GM19467 (cell line): ENCODE measurements around the gene MMP7.

Source experiments
- ATAC-seq: cut with Tn5 transposase; IDR thresholded peaks from one replicate; pipeline ENCODE4 v1.9.1; 2021; ENCODE audit warnings: mild to moderate bottlenecking, moderate library complexity; ENCODE audit not compliant: unreplicated experiment

MMP7 gene

GRCh38 chr11:102530558-102530957 is at the start of gene MMP7:
TSS of gene MMP7 (minus strand) at chr11:102530747. CDS start at chr11:102530700, 47 bp downstream.
- no peak for ATAC-seq

DNA sequence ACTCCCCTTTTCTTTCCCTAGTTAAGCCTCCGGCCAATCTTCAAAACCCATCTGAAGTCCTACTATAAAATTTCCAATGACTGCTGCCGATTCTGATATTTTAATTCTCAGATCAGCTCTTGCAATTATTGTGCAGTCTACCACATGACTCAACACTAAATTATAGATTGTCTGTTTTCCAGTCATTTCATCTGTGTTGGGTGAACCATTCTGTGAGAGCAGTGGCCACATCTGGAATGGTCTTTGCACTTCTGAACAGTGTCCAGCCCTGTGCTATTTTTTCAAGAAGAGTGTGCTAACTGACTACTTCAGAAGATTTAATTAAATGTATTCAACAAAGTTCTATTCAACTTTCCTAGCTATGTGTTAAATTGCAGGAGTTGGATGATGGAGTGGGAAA is 47.2 kb upstream of the MMP7 start:
- no peak for ATAC-seq

GRCh38 chr11:102577182-102577581 is 46.6 kb upstream of the MMP7 start:
- ATAC-seq = peak; percentile 47

DNA sequence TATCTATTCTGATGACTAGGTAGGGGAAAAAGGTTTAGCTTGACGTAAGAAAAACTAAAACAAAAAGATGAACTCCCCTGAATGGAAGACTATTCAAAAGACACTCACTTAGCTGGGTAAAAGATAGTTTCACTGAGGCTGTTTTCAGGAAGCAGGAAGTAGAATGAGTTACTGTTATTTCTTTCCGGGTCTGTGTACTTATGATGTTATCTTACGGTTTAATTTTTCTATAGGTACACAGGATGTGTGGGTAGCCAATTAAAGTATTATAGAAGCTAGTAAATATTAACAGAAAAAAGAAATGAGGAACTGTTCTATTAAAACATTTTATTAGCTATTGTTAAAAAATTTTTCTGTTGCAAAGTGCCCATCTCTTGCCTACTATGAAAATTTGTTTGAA is 45.8 kb upstream of the MMP7 start:
- no peak for ATAC-seq

DNA sequence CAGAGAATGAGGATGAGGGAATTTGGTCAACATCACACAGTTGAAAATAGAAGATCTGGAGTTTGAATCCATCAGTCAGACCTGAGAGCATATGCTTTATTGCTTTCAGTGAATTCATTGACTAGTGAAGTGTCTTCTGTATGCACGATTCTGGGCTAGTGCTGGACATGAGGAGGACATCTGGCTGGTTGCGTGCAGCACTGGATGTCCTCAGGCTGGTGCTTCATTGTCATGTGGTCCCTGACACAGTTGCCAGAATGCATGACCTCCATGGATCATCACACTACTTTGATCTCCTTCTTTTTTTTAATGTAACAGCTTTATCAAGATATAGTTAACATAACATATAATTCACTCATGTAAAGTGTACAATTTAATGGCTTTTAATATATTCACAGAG is 44.5 kb upstream of the MMP7 start:
- no peak for ATAC-seq

- no peak for ATAC-seq
Observed at GRCh38 chr11:102573851-102574250, 43.3 kb upstream of the MMP7 start.

DNA sequence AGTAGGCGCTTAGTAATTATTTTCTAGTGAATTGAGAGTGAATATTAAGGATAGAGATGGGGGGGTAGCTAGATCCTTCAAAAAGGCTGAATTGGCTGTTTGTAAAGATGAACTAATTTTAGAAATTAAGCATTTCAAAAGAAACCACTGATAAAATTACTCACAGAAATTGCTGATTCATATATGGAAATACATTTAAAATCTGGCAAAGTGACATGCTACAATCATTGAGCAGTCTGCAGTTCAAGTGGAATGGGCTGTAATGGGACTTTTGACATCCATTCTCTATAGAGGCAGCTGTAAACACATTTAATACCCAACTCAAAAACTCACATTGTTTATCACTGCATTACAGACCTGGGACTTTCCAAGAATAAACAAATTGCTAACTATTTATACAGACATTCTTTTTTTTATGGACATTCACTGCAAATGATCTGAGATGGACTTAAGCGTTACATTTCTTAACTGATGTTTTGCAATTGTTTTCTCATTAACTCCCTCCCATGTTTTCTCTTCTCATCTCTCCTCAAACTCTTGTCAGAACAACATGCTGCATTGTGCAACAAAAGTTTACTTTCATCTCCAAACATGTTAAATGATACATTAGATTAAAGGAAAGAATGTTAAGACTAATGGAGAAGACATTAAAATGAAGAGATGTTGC is 42.1 kb upstream of the MMP7 start:
- ATAC-seq = no peak

- no peak for ATAC-seq
Observed at GRCh38 chr11:102568851-102569250, 38.3 kb upstream of the MMP7 start.

DNA sequence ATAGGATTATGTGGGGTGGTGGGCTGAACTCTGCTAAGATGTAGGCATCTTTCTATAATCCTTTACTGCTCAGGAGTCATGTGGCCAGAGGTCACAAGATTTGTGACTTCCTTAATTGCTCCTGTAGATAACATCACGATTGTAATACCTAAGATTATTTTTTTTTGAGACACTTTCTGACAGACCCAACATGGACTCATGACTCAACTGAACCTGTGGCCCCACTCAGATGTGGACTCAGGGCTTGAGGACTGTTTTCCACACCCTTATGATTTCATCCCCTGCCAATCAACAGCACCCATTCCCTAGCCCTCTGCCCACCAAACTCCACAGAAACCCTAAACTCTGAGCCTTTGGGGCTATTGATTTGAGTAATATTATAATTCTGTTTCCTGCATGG is 35.6 kb upstream of the MMP7 start:
- no peak for ATAC-seq

DNA sequence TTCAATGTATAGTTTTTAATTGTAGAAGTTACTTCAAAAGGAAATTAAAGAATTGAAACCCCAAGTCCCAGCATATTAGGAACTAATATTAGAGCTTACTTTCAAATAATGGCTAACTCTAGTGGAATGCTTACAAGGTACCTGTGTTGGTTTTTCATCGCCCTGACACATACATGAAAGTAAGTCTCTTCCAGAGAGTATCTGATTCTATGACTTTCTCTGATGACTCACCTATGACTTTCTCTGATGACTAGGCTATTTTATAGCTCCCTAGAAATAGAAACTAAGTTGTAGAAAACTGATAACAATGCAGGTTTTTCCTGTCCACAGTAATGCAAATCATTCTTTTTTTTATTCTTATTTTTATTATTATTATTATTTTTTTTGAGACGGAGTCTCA is 33.6 kb upstream of the MMP7 start:
- peak; percentile 51 for ATAC-seq

- ATAC-seq = no peak
Observed at GRCh38 chr11:102561636-102562035, 31.1 kb upstream of the MMP7 start.

DNA sequence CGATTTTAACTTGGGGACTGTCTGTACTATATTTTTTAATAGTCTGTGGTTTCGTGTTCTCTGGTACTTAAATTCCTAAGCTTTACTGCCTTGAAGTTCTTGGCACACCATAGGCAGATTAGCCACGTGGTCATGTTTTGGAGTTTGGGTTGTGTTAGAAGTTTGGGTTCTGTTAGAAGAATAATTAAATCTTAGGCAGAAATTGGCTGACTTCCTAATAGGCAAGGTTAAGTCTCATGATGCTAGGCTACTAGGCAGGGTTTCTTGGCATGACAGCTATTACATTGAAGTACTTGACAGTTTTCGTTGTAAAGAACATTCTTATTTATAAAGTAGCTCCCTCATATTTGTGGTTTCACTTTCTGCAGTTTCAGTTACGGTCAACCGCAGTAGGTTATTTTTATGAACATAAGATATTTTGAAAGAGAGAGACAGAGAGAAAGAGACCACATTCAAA is 30.0 kb upstream of the MMP7 start:
- ATAC-seq = peak; percentile 62

- peak; percentile 47 for ATAC-seq
Observed at GRCh38 chr11:102559839-102560238, 29.3 kb upstream of the MMP7 start.

- no peak for ATAC-seq
Observed at GRCh38 chr11:102555091-102555490, 24.5 kb upstream of the MMP7 start.

DNA sequence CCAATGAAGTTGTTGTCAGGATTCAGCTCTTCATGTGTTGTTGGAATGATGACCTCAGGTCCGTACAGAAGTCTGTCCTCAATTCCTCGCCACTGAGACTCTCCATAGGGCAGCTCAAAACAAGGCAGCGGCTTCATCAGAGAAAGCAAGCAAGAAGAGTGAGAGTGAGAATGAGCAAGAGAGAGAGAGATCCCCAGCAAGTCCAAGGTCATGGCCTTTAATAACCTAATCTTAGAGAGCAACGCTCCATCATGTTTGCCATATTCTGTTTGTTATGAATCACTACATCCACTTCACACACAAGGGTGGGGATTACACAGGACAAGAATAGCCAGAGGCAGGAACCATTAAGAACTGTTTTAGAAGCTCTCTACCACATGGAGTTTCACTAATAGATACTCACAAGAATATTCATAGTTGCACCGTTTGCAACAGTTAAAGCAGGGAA is 23.3 kb upstream of the MMP7 start:
- peak; percentile 57 for ATAC-seq

DNA sequence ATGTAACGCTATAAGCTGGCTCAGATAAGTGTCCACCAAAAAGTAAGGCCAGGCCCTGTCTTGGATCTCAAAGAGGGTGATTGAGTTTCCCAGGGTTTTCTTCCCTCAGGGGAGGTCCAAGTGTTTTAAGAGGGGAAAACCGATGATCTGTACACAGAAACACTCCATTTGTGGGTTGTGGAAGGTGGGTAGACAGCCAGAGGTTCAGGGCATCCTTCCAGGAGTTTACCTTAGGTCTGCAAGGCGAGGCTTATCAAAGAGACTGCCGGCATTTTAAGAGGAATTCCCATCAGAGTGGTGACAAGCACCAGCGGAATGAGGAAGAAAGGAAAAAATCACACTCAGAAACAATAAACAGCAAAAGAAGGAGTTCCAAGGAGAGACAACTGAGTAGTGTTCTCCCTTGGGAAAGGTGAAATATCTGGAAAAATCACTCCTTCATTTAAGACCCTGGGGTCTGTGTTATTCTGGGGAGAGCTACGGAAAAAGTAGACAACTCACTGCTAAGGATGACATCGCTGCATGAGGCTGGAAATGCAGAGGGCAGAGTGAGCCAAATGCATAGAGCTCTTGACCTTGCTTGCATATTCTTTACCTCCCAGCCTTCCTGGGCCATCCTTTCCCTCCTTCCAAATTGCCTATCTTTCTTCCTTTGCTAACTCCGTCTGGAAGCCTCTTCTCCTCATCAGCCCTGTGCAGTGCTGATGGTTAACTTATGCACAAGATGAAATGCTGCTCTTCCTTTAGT is 22.1 kb upstream of the MMP7 start:
- ATAC-seq = no peak

DNA sequence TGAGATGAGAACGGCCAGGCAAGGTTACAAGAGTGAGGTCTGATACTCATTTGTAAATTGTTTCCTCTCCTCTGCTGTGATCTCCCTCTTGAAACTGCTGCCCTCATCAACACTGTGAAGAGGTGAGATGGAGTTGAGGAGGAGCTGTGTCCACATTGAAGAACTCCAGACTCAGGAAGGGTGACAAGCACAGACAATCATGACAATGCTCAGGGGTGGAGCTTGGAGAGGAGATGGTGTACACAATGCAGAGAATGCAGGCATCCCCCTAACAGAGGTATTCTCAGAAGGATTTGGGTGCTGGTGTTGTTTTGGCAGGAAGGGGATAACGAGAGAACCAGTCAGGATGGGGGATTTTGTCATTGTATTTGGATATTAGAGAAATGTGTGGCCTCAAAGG is 21.5 kb upstream of the MMP7 start:
- ATAC-seq = no peak

- no peak for ATAC-seq
Observed at GRCh38 chr11:102551169-102551781, 20.7 kb upstream of the MMP7 start.

GRCh38 chr11:102546923-102547471 is 16.4 kb upstream of the MMP7 start:
- peak; percentile 75 for ATAC-seq

DNA sequence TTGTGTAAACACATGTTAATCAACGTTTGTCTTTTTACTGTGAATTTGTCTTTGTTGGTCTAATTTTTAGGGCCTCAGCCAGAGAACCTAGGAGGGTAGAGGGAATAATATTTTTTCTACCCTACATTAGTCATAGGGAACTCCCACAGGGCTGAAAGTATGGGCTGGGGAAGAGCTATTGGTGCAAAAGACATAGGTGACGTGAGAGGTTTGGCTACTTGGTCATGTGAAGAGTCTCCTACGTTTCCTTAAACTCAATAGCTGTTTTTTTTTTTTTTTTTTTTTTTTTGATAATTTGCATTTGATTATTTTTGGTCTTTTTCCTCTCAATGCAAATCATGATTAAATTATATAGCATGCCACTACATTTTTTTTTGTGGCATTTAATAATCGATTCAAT is 15.9 kb upstream of the MMP7 start:
- peak; percentile 36 for ATAC-seq

DNA sequence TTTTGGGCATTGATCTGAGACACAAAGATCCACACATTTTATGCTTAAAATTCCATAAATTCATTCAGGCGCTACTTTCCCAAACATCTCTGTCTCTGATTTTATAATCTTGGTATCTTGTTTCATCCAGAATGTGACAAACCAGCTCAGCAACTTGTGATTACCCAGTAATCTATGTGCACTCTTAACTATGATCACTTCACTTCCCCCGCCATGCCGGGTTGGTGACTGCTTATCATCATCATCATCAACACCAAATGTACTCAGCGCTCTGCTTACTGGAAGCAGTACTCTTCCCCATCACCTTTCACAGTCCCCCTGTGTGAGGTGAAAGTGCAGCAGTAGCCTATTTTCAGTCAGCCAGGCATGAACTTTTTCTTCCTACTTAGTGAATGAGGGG is 15.2 kb upstream of the MMP7 start:
- no peak for ATAC-seq

DNA sequence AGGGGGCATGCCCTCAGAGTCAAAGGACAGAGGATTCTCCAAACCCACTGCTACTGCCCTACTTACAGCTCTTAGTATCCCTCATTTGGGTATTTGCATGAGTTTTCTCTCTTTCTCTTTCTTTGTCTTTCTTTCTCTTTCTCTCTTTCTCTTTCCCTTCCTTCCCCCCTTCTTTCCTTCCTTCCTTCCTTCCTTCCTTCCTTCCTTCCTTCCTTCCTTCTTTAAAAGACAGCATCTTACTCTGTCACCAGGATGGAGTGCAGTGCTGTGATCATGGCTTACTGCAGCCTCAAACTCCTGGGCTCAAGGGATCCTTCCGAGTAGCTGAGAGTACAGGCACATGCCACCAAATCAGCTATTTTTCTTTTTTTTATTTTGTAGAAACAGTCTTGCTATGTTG is 14.0 kb upstream of the MMP7 start:
- ATAC-seq = no peak
